ENCODE results near the gene ITIH5. TPM values are rescaled to one million over a fixed set of nuclear protein-coding genes. Genes with fewer than 3 reads are reported as not detected.

ITIH5 gene
- total RNA-seq, 1 donor from 2014 or later, result 19.4 TPM

GRCh38 chr10:7647062-7647664 is 19.6 kb downstream of the ITIH5 start:
- H3K4me1 ChIP-seq, result no peaks in the 10 kb centered on the region
- intact Hi-C loops (cut with DNase I), result no loop called here
- TF ChIP-seq CTCF (IDR thresholded peaks at IDR 0.05), result no peak
- H3K4me3 ChIP-seq, result no peak overlapping the region
- no peak overlapping the region for H3K27ac ChIP-seq
- no peak for DNase-seq (ENCODE audit: low spot score in 2 of 2)
- H3K36me3 ChIP-seq, result no peaks in the 10 kb centered on the region
- H3K9me3 ChIP-seq, result no peaks in the 10 kb centered on the region
- no peaks in the 10 kb centered on the region for H3K27me3 ChIP-seq

- no peak for DNase-seq (ENCODE audit: low spot score in 2 of 2)
- Histone ChIP-seq H3K27me3 (no peaks in the 10 kb centered on the region), H3K4me1 (no peaks in the 10 kb centered on the region), H3K27ac (no peak overlapping the region), H3K4me3 (no peak overlapping the region), H3K9me3 (no peaks in the 10 kb centered on the region), H3K36me3 (peaks cover 0 to 14% of the 10 kb centered on the region in 2 donors)
- intact Hi-C loops (cut with DNase I), result no loop called here
- TF ChIP-seq CTCF (IDR thresholded peaks at IDR 0.05), result no peak
These were observed 24.2 kb downstream of the ITIH5 start for GRCh38 chr10:7642491-7643011.

GRCh38 chr10:7635408-7636125 is 31.2 kb downstream of the ITIH5 start:
- Histone ChIP-seq H3K27ac (no peak overlapping the region), H3K27me3 (no peaks in the 10 kb centered on the region), H3K9me3 (no peaks in the 10 kb centered on the region), H3K4me3 (no peak overlapping the region), H3K36me3 (peaks cover 0 to 18% of the 10 kb centered on the region in 2 donors), H3K4me1 (no peaks in the 10 kb centered on the region)
- no peak for DNase-seq (ENCODE audit: low spot score in 2 of 2)
- no peak for TF ChIP-seq CTCF (IDR thresholded peaks at IDR 0.05)
- intact Hi-C loops (cut with DNase I), result no loop called here

- no peaks in the 10 kb centered on the region for H3K27me3 ChIP-seq
- no peaks in the 10 kb centered on the region for H3K4me1 ChIP-seq
- peaks cover 0 to 14% of the 10 kb centered on the region in 2 donors for H3K36me3 ChIP-seq
- H3K9me3 ChIP-seq, result no peaks in the 10 kb centered on the region
- DNase-seq (ENCODE audit: low spot score in 2 of 2), result no peak
- no peak overlapping the region for H3K4me3 ChIP-seq
- intact Hi-C loops (cut with DNase I), result loop anchor here (5.0 kb wide), 1 partner anchor 53 kb away; no protein-coding TSS in a partner anchor
- no peak overlapping the region for H3K27ac ChIP-seq
- TF ChIP-seq CTCF (IDR thresholded peaks at IDR 0.05), result no peak
These were observed 32.4 kb downstream of the ITIH5 start for GRCh38 chr10:7634142-7634894.

GRCh38 chr10:7626283-7626682 is 40.5 kb downstream of the ITIH5 start:
- DNase-seq (ENCODE audit: low spot score in 2 of 2), result no peak
- TF ChIP-seq CTCF (IDR thresholded peaks at IDR 0.05), result no peak
- intact Hi-C loops (cut with DNase I), result no loop called here
- H3K36me3 ChIP-seq, result no peaks in the 10 kb centered on the region
- no peaks in the 10 kb centered on the region for H3K9me3 ChIP-seq
- H3K4me1 ChIP-seq, result no peaks in the 10 kb centered on the region
- H3K4me3 ChIP-seq, result no peak overlapping the region
- H3K27me3 ChIP-seq, result no peaks in the 10 kb centered on the region
- no peak overlapping the region for H3K27ac ChIP-seq
